CD4-positive, CD25-positive, alpha-beta regulatory T cell (primary cell): Measurements from ENCODE around the gene TMEM178B. TPM values are rescaled to one million over a fixed set of nuclear protein-coding genes. Genes with fewer than 3 reads are reported as not detected.

Source experiments
- ATAC-seq, 2 donors: fragments of 150-1000 bp; cut with Tn5 transposase; one replicate each; pipeline ENCODE4 v1.10.0; 2021; ENCODE audit warnings: low read depth in 2 of 2, moderate number of reproducible peaks in 2 of 2, moderate library complexity in 1 of 2
- DNase-seq, 3 donors: peaks; one replicate each; pipeline versions ENCODE4 v3.0.0 to v3.0.0-alpha.2; 2012 to 2022; ENCODE audit warnings: mixed read lengths in 1 of 3
- H3K27ac ChIP-seq: one replicate; pipeline ENCODE4 v1.7.0; 2013; ENCODE audit warnings: mild to moderate bottlenecking, low read length; ENCODE audit not compliant: insufficient read depth, poor library complexity, severe bottlenecking
- H3K27me3 ChIP-seq: one replicate; pipeline ENCODE4 v1.7.0; 2013; ENCODE audit warnings: low read length; ENCODE audit not compliant: control insufficient read depth, insufficient read depth
- H3K36me3 ChIP-seq: one replicate; pipeline ENCODE4 v1.7.0; 2013; ENCODE audit warnings: mild to moderate bottlenecking, low read length, moderate library complexity; ENCODE audit not compliant: control insufficient read depth, insufficient read depth
- H3K4me1 ChIP-seq: 2 replicates; pipeline ENCODE4 v1.7.0; 2013; ENCODE audit warnings: mild to moderate bottlenecking, low read length; ENCODE audit not compliant: insufficient read depth, control insufficient read depth, poor library complexity, severe bottlenecking
- H3K4me3 ChIP-seq: one replicate; pipeline ENCODE4 v1.7.0; 2013; ENCODE audit warnings: low read depth, mild to moderate bottlenecking, low read length, moderate library complexity
- H3K9me3 ChIP-seq, 2 experiments: 1 replicate in 1 of 2; 2 replicates in 1 of 2; pipeline ENCODE4 v1.7.0; 2013; ENCODE audit warnings: low read length in 2 of 2, mild to moderate bottlenecking in 1 of 2, moderate library complexity in 1 of 2; ENCODE audit not compliant: control insufficient read depth in 2 of 2
- H3K27ac Mint-ChIP-seq, 3 donors: one replicate each; pipeline ENCODE4 v1.8.0; 2020 to 2022; ENCODE audit warnings: mild to moderate bottlenecking in 3 of 3, mixed read lengths in 3 of 3, moderate library complexity in 2 of 3
- H3K27me3 Mint-ChIP-seq: one replicate; pipeline ENCODE4 v1.8.0; 2022; ENCODE audit warnings: mild to moderate bottlenecking, mixed read lengths
- H3K36me3 Mint-ChIP-seq: one replicate; pipeline ENCODE4 v1.8.0; 2020; ENCODE audit warnings: mixed read lengths
- H3K4me1 Mint-ChIP-seq, 4 donors: one replicate each; pipeline ENCODE4 v1.8.0; 2020 to 2022; ENCODE audit warnings: mixed read lengths in 4 of 4, mild to moderate bottlenecking in 1 of 4
- H3K4me3 Mint-ChIP-seq, 4 donors: one replicate each; pipeline ENCODE4 v1.8.0; 2020 to 2022; ENCODE audit warnings: mild to moderate bottlenecking in 4 of 4, mixed read lengths in 4 of 4, moderate library complexity in 3 of 4
- H3K9me3 Mint-ChIP-seq, 7 donors: one replicate each; pipeline ENCODE4 v1.8.0; 2020 to 2022; ENCODE audit warnings: mixed read lengths in 7 of 7, mild to moderate bottlenecking in 3 of 7, moderate library complexity in 2 of 7
- polyA plus RNA-seq, 4 donors: library from polyadenylated mRNA; unstranded; fragments of 300-500 nt; fragmentation: Illumina TruSeq; gene quantifications; one replicate each; pipeline ENCODE4 v1.2.3, GENCODE V29; 2021
- total RNA-seq: library from RNA; stranded (reverse); gene quantifications from one replicate; pipeline ENCODE4 v1.2.3, GENCODE V29; 2022

Gene TMEM178B
- total and polyA plus RNA-seq, 5 donors from 2014 or later, result 0.10 TPM; not detected in 4

DNA sequence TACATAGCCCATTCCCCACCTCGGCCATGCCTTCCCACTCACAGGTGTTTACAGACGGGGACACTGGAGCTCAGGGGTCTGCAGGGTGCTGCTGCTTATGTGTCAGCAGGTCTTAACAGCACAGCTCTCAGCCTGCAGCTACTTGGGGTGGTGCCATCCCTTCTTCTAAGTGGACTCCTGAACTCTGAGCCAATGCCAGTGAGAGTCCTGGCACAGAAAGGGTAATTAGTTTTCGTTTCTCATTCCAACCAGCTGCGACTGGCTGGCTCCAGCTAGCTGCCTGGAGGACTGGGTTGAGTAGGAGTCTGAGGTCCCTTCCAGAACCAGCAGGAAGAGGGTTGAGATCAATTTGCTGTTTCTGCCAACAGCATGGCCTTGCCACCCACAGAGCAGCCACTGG is 389.1 kb downstream of the TMEM178B start:
- Mint-ChIP-seq H3K4me3 (no peak overlapping the region), H3K36me3 (no peaks in the 10 kb centered on the region), H3K27me3 (peaks cover 4% of the 10 kb centered on the region), H3K27ac (no peak overlapping the region), H3K9me3 (peaks cover 0 to 2% (median 0%) of the 10 kb centered on the region in 7 donors), H3K4me1 (no peaks in the 10 kb centered on the region)
- Histone ChIP-seq H3K4me1 (no peaks in the 10 kb centered on the region), H3K36me3 (no peaks in the 10 kb centered on the region), H3K27ac (no peak overlapping the region), H3K27me3 (peaks cover 2% of the 10 kb centered on the region), H3K4me3 (no peak overlapping the region), H3K9me3 (no peaks in the 10 kb centered on the region)
- ATAC-seq, result no peak
- DNase-seq, result no peak

- Mint-ChIP-seq H3K27ac (no peak overlapping the region), H3K4me1 (no peaks in the 10 kb centered on the region), H3K4me3 (no peak overlapping the region), H3K36me3 (no peaks in the 10 kb centered on the region), H3K27me3 (peaks cover 4% of the 10 kb centered on the region), H3K9me3 (peaks cover 0 to 2% (median 0%) of the 10 kb centered on the region in 7 donors)
- Histone ChIP-seq H3K4me3 (no peak overlapping the region), H3K4me1 (no peaks in the 10 kb centered on the region), H3K36me3 (no peaks in the 10 kb centered on the region), H3K27me3 (peaks cover 2% of the 10 kb centered on the region), H3K9me3 (no peaks in the 10 kb centered on the region), H3K27ac (no peak overlapping the region)
- DNase-seq (no peak), ATAC-seq (no peak)
Observed at GRCh38 chr7:141463986-141464385, 390.1 kb downstream of the TMEM178B start.

GRCh38 chr7:141464551-141464950 is 390.7 kb downstream of the TMEM178B start:
- Mint-ChIP-seq H3K4me1 (no peaks in the 10 kb centered on the region), H3K27me3 (peaks cover 4% of the 10 kb centered on the region), H3K36me3 (no peaks in the 10 kb centered on the region), H3K9me3 (peaks cover 0 to 2% (median 0%) of the 10 kb centered on the region in 7 donors), H3K4me3 (no peak overlapping the region), H3K27ac (no peak overlapping the region)
- Histone ChIP-seq H3K27ac (no peak overlapping the region), H3K4me3 (no peak overlapping the region), H3K27me3 (peaks cover 2% of the 10 kb centered on the region), H3K36me3 (no peaks in the 10 kb centered on the region), H3K4me1 (no peaks in the 10 kb centered on the region), H3K9me3 (no peaks in the 10 kb centered on the region)
- DNase-seq (no peak), ATAC-seq (no peak)

GRCh38 chr7:141466151-141466904 is 392.5 kb downstream of the TMEM178B start:
- Mint-ChIP-seq H3K9me3 (peaks cover 0 to 2% (median 0%) of the 10 kb centered on the region in 7 donors), H3K4me1 (no peaks in the 10 kb centered on the region), H3K4me3 (no peak overlapping the region), H3K27me3 (peaks cover 4% of the 10 kb centered on the region), H3K27ac (no peak overlapping the region), H3K36me3 (no peaks in the 10 kb centered on the region)
- H3K9me3 ChIP-seq, result no peaks in the 10 kb centered on the region
- no peak overlapping the region for H3K4me3 ChIP-seq
- no peaks in the 10 kb centered on the region for H3K4me1 ChIP-seq
- no peak overlapping the region for H3K27ac ChIP-seq
- no peak for DNase-seq
- peaks cover 2% of the 10 kb centered on the region for H3K27me3 ChIP-seq
- no peaks in the 10 kb centered on the region for H3K36me3 ChIP-seq
- ATAC-seq, result no peak

DNA sequence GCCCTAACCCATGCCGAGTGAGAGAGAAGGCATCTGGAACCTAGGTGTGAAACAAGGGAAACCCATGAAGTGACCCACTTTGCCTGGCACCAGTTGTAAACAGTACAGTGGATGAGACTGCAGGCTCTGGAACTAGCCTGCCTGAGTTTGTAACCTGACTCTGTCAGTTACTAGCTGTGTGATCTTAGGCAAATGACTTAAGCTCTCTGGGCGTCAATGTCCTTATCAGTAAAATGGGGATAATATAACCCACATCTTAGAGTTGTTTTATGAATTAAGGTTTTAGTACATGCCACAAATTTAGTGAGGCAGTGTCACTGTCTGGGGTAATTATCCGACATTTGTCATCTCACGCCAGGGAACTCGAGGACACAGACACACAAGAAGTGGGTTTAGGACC is 394.5 kb downstream of the TMEM178B start:
- Histone ChIP-seq H3K9me3 (no peaks in the 10 kb centered on the region), H3K4me3 (no peak overlapping the region), H3K4me1 (no peaks in the 10 kb centered on the region), H3K27ac (no peak overlapping the region), H3K27me3 (no peaks in the 10 kb centered on the region), H3K36me3 (no peaks in the 10 kb centered on the region)
- H3K4me1 Mint-ChIP-seq, result no peaks in the 10 kb centered on the region
- H3K36me3 Mint-ChIP-seq, result no peaks in the 10 kb centered on the region
- H3K27me3 Mint-ChIP-seq, result peaks cover 4% of the 10 kb centered on the region
- H3K27ac Mint-ChIP-seq, result no peak overlapping the region
- H3K4me3 Mint-ChIP-seq, result no peak overlapping the region
- H3K9me3 Mint-ChIP-seq, result peaks cover 0 to 6% (median 0%) of the 10 kb centered on the region in 7 donors
- DNase-seq, result no peak
- ATAC-seq, result no peak

GRCh38 chr7:141475679-141476078 is 401.8 kb downstream of the TMEM178B start:
- H3K4me3 Mint-ChIP-seq, result no peak overlapping the region
- no peak for DNase-seq
- Histone ChIP-seq H3K36me3 (no peaks in the 10 kb centered on the region), H3K27ac (no peak overlapping the region), H3K4me3 (no peak overlapping the region), H3K4me1 (no peaks in the 10 kb centered on the region), H3K27me3 (no peaks in the 10 kb centered on the region), H3K9me3 (no peaks in the 10 kb centered on the region)
- no peak for ATAC-seq
- no peaks in the 10 kb centered on the region for H3K4me1 Mint-ChIP-seq
- peaks cover 0 to 4% (median 0%) of the 10 kb centered on the region in 7 donors for H3K9me3 Mint-ChIP-seq
- no peak overlapping the region for H3K27ac Mint-ChIP-seq
- no peaks in the 10 kb centered on the region for H3K36me3 Mint-ChIP-seq
- H3K27me3 Mint-ChIP-seq, result peaks cover 9% of the 10 kb centered on the region

GRCh38 chr7:141477865-141478264 is 404.0 kb downstream of the TMEM178B start:
- Mint-ChIP-seq H3K4me3 (no peak overlapping the region), H3K27ac (no peak overlapping the region), H3K9me3 (peaks cover 0 to 3% (median 0%) of the 10 kb centered on the region in 7 donors), H3K36me3 (no peaks in the 10 kb centered on the region), H3K27me3 (peaks cover 9% of the 10 kb centered on the region), H3K4me1 (no peaks in the 10 kb centered on the region)
- Histone ChIP-seq H3K9me3 (no peaks in the 10 kb centered on the region), H3K4me3 (no peak overlapping the region), H3K27me3 (no peaks in the 10 kb centered on the region), H3K27ac (no peak overlapping the region), H3K36me3 (no peaks in the 10 kb centered on the region), H3K4me1 (no peaks in the 10 kb centered on the region)
- ATAC-seq, result no peak
- DNase-seq, result no peak

GRCh38 chr7:141478845-141479244 is 405.0 kb downstream of the TMEM178B start:
- Histone ChIP-seq H3K9me3 (no peaks in the 10 kb centered on the region), H3K27ac (no peak overlapping the region), H3K4me1 (no peaks in the 10 kb centered on the region), H3K4me3 (no peak overlapping the region), H3K36me3 (no peaks in the 10 kb centered on the region), H3K27me3 (no peaks in the 10 kb centered on the region)
- H3K27ac Mint-ChIP-seq, result no peak overlapping the region
- no peaks in the 10 kb centered on the region for H3K4me1 Mint-ChIP-seq
- H3K9me3 Mint-ChIP-seq, result peaks cover 0 to 2% (median 0%) of the 10 kb centered on the region in 7 donors
- H3K27me3 Mint-ChIP-seq, result peaks cover 9% of the 10 kb centered on the region
- ATAC-seq (no peak), DNase-seq (no peak)
- no peak overlapping the region for H3K4me3 Mint-ChIP-seq
- H3K36me3 Mint-ChIP-seq, result no peaks in the 10 kb centered on the region
